Neural cell (in vitro differentiated cells): ENCODE measurements around the gene CCDC15. TPM values are rescaled to one million over a fixed set of nuclear protein-coding genes. Genes with fewer than 3 reads are reported as not detected.

Experiments
- H2AFZ ChIP-seq: fragments of 200-600, 300-800 bp; sonication (generic), shearing (Covaris generic); 2 replicates; pipeline ENCODE4 v1.6.0; 2014; ENCODE audit warnings: low read depth, mild to moderate bottlenecking, antibody characterized with exemption, low read length, moderate library complexity
- H3F3A ChIP-seq: fragments of 200-600 bp; shearing (Covaris generic); 2 replicates; pipeline ENCODE4 v1.6.1; 2016; ENCODE audit warnings: mild to moderate bottlenecking, moderate library complexity, mixed read lengths, antibody characterized with exemption, low read length; ENCODE audit not compliant: insufficient read depth, poor library complexity, severe bottlenecking
- H3K27ac ChIP-seq: fragments of 200-600, 300-800 bp; sonication (generic), shearing (Covaris generic); 2 replicates; pipeline ENCODE4 v1.5.1; 2014; ENCODE audit warnings: mild to moderate bottlenecking, low read length, moderate library complexity
- H3K27me3 ChIP-seq: fragments of 300-800, 200-600 bp; sonication (generic), shearing (Covaris generic); 2 replicates; pipeline ENCODE4 v1.6.0; 2014; ENCODE audit warnings: mild to moderate bottlenecking, low read depth, low read length, moderate library complexity; ENCODE audit not compliant: insufficient read depth
- H3K36me3 ChIP-seq: fragments of 300-800, 200-600 bp; sonication (generic), shearing (Covaris generic); 2 replicates; pipeline ENCODE4 v1.5.1; 2014; ENCODE audit warnings: mild to moderate bottlenecking, antibody characterized with exemption, low read length, moderate library complexity; ENCODE audit not compliant: insufficient read depth
- H3K4me2 ChIP-seq: fragments of 300-800, 200-600 bp; sonication (generic), shearing (Covaris generic); 2 replicates; pipeline ENCODE4 v1.6.0; 2014; ENCODE audit warnings: mild to moderate bottlenecking, low read length
- H3K4me3 ChIP-seq: fragments of 300-800, 200-600 bp; sonication (generic), shearing (Covaris generic); 2 replicates; pipeline ENCODE4 v1.5.1; 2014; ENCODE audit warnings: mild to moderate bottlenecking, low read length, moderate library complexity
- H3K79me2 ChIP-seq: fragments of 200-600 bp; shearing (Covaris generic); replicated peaks from 2 replicates; pipeline ENCODE4 v1.6.0; 2014; ENCODE audit warnings: mild to moderate bottlenecking, low read length, moderate library complexity; ENCODE audit not compliant: insufficient read depth
- H3K9ac ChIP-seq: fragments of 300-800, 200-600 bp; sonication (generic), shearing (Covaris generic); 2 replicates; pipeline ENCODE4 v1.6.1; 2016; ENCODE audit warnings: mild to moderate bottlenecking, low read length, mixed read lengths
- H3K9me2 ChIP-seq: fragments of 200-600 bp; shearing (Covaris generic); 2 replicates; pipeline ENCODE4 v1.6.1; 2016; ENCODE audit warnings: mild to moderate bottlenecking, low read length, mixed read lengths; ENCODE audit not compliant: insufficient read depth
- H3K9me3 ChIP-seq: fragments of 200-600, 300-800 bp; sonication (generic), shearing (Covaris generic); 2 replicates; pipeline ENCODE4 v1.6.1; 2016; ENCODE audit warnings: mild to moderate bottlenecking, mixed run types, low read length, moderate library complexity, mixed read lengths
- H4K20me1 ChIP-seq: fragments of 200-600 bp; shearing (Covaris generic); 2 replicates; pipeline ENCODE4 v1.6.1; 2016; ENCODE audit warnings: mild to moderate bottlenecking, mixed run types; ENCODE audit not compliant: insufficient read depth
- CTCF ChIP-seq: fragments of 450-650 bp; IDR thresholded peaks from 2 replicates; pipeline ENCODE4 v1.5.1; 2014; ENCODE audit warnings: antibody characterized with exemption, mild to moderate bottlenecking, moderate library complexity; ENCODE audit not compliant: poor library complexity, severe bottlenecking
- EZH2 ChIP-seq: fragments of 200-600, 300-800 bp; shearing (Covaris generic), sonication (generic); IDR thresholded peaks from 2 replicates; pipeline ENCODE4 v1.6.1; 2014; ENCODE audit warnings: antibody characterized with exemption, low read length, borderline replicate concordance, mild to moderate bottlenecking; ENCODE audit not compliant: insufficient read depth, poor library complexity, severe bottlenecking
- MXI1 ChIP-seq: fragments of 450-650 bp; conservative IDR thresholded peaks from 2 replicates; pipeline ENCODE4 v1.6.1; 2014; ENCODE audit warnings: antibody characterized with exemption, mild to moderate bottlenecking; ENCODE audit not compliant: poor library complexity, severe bottlenecking
- RAD21 ChIP-seq: fragments of 450-650 bp; conservative IDR thresholded peaks from 2 replicates; pipeline ENCODE4 v1.6.1; 2014; ENCODE audit warnings: antibody characterized with exemption, mild to moderate bottlenecking, moderate library complexity
- REST ChIP-seq: IDR thresholded peaks from 2 replicates; pipeline ENCODE4 v1.6.1; 2012; ENCODE audit warnings: borderline replicate concordance
- SMC3 ChIP-seq: fragments of 450-650 bp; conservative IDR thresholded peaks from 2 replicates; pipeline ENCODE4 v1.6.1; 2014; ENCODE audit warnings: antibody characterized with exemption, mild to moderate bottlenecking, moderate library complexity; ENCODE audit not compliant: poor library complexity
- TAF1 ChIP-seq: IDR thresholded peaks from 2 replicates; pipeline ENCODE4 v1.6.1; 2012; ENCODE audit warnings: low read depth
- polyA plus RNA-seq: library from polyadenylated mRNA; depleted of rRNA; stranded (reverse); fragments of >200 nt; gene quantifications from 2 replicates; pipeline ENCODE4 v1.2.3, GENCODE V29; 2014

CCDC15 gene
- polyA plus RNA-seq, 1 donor from 2014 or later = 2.5 TPM

GRCh38 chr11:124918950-124919349 is 35.1 kb upstream of the CCDC15 start, which contains the start of gene HEPN1:
Gene HEPN1, plus strand, starts transcription at chr11:124919250.
- no peaks in the 10 kb centered on the region for H3K36me3 ChIP-seq
- H4K20me1 ChIP-seq = no peaks in the 10 kb centered on the region
- H3K4me3 ChIP-seq = no peak within 1 kb of the TSS
- H3K79me2 ChIP-seq = no peaks in the 10 kb centered on the region
- no peaks in the 10 kb centered on the region for H3K9me3 ChIP-seq
- H3K27me3 ChIP-seq = peaks cover 18% of the 10 kb centered on the region
- TF ChIP-seq REST (no peak), TAF1 (no peak), MXI1 (no peak), EZH2 (no peak)
- no peak within 1 kb of the TSS for H3K27ac ChIP-seq
- no peak within 1 kb of the TSS for H3K4me2 ChIP-seq
- no peak within 1 kb of the TSS for H2AFZ ChIP-seq
- H3K9ac ChIP-seq = no peak within 1 kb of the TSS
- H3F3A ChIP-seq = no peaks in the 10 kb centered on the region
- H3K9me2 ChIP-seq = no peaks in the 10 kb centered on the region

GRCh38 chr11:124919898-124920297 is 34.1 kb upstream of the CCDC15 start:
- no peak overlapping the region for H3K4me2 ChIP-seq
- no peak overlapping the region for H2AFZ ChIP-seq
- no peak overlapping the region for H3K27ac ChIP-seq
- H3K27me3 ChIP-seq = peaks cover 18% of the 10 kb centered on the region
- H3K9me3 ChIP-seq = no peaks in the 10 kb centered on the region
- H3K9me2 ChIP-seq = no peaks in the 10 kb centered on the region
- no peaks in the 10 kb centered on the region for H3F3A ChIP-seq
- no peaks in the 10 kb centered on the region for H3K36me3 ChIP-seq
- H3K9ac ChIP-seq = no peak overlapping the region
- H3K79me2 ChIP-seq = no peaks in the 10 kb centered on the region
- no peaks in the 10 kb centered on the region for H4K20me1 ChIP-seq
- no peak for TF ChIP-seq REST
- no peak for TF ChIP-seq RAD21
- no peak for TF ChIP-seq SMC3
- TF ChIP-seq MXI1 = no peak
- no peak for TF ChIP-seq CTCF
- H3K4me3 ChIP-seq = no peak overlapping the region
